AG04450 (cell line): ENCODE data around the gene SHB. TPM values are rescaled to one million over a fixed set of nuclear protein-coding genes. Genes with fewer than 3 reads are reported as not detected.

Experiments
- CTCF ChIA-PET: fragments of 300-600, 350-600 bp; formaldehyde crosslinking; extraction: SDS; loops from one replicate; lab custom pipeline; 2022; ENCODE audit warnings: antibody characterized with exemption, inconsistent platforms; lab: Charles Lee
- POLR2A ChIA-PET: fragments of 350-600 bp; formaldehyde crosslinking; extraction: SDS; loops from one replicate; lab custom pipeline; 2021; ENCODE audit warnings: antibody characterized with exemption, inconsistent platforms; lab: Yijun Ruan, JAX
- DNase-seq: peaks from one replicate; pipeline ENCODE4 v3.0.0-alpha.2; 2011; ENCODE audit warnings: low read depth, low spot score
- H3K27ac ChIP-seq: one replicate; pipeline ENCODE4 v1.5.1; 2012; ENCODE audit warnings: low read depth, low read length, control low read depth
- H3K27me3 ChIP-seq: one replicate; pipeline ENCODE4 v1.6.0; 2012; ENCODE audit warnings: low read length; ENCODE audit not compliant: control insufficient read depth, insufficient read depth
- H3K4me3 ChIP-seq: 2 replicates; pipeline ENCODE4 v1.5.1; 2011; ENCODE audit warnings: mild to moderate bottlenecking, low read depth, low read length, control low read depth
- H3K9me3 ChIP-seq: 2 replicates; pipeline ENCODE4 v1.5.1; 2012; ENCODE audit warnings: low read length; ENCODE audit not compliant: control insufficient read depth, insufficient read depth
- CTCF ChIP-seq: IDR thresholded peaks from 2 replicates; pipeline ENCODE4 v1.5.1; 2011; ENCODE audit warnings: low read depth, low read length, control low read depth, inconsistent platforms
- polyA plus RNA-seq: library from polyadenylated mRNA; depleted of rRNA; stranded (reverse); fragments of >200 nt; gene quantifications from 2 replicates; pipeline ENCODE4 v1.2.3, GENCODE V29; 2011

SHB gene
- polyA plus RNA-seq, 1 experiment = 16.7 TPM

GRCh38 chr9:37999588-38000189, 69.3 kb downstream of the SHB start:
- no peak for TF ChIP-seq CTCF
- no peak overlapping the region for H3K4me3 ChIP-seq
- no peak for DNase-seq
- peak overlapping the region; percentile 39 for H3K27ac ChIP-seq
- CTCF ChIA-PET = interaction anchor here (0.6 to 1.1 kb wide), 2 partner anchors 88 to 594 kb away, joined by 3 to 5 read pairs; no protein-coding TSS in a partner anchor
- H3K9me3 ChIP-seq = no peaks in the 10 kb centered on the region
- POLR2A ChIA-PET = interaction anchor here (1.1 kb wide), 1 partner anchor 9 kb away, joined by 3 read pairs; no protein-coding TSS in a partner anchor
- no peaks in the 10 kb centered on the region for H3K27me3 ChIP-seq

DNA sequence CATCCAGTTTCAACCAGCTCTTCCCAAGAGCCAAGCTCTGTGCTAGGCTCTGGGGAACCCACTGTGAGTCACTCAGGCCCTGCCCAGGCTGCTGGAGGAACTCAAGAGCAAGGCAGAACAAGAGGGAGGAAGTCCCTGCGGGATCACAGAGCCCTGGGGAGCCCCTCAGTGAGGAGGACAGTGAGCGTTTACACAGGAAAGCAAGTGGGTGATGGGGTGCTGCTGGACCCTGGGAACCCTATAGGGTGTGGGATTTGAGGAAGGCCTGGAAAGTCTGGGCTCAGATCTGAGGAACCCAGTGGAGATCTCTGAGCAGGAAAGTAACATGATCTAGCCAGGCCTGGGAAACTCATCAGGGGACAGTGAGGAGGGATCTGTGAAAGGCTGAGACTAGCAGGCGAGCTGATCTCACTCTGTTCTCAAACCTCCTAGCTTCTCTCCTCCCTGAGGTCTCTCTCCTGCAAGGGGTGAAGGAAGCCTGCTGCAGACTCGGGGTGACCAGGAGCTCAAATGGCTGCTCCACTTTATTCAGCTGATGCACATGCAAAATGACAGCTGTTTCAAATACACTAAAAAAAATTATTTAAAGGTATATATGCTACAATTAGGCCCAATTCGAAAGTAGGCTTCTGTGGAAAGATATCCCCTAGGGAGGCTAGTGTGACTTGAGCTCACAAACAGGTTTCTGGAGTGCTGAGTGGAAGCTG, 70.0 kb downstream of the SHB start:
- no peak for DNase-seq
- Histone ChIP-seq H3K9me3 (no peaks in the 10 kb centered on the region), H3K27me3 (no peaks in the 10 kb centered on the region), H3K4me3 (no peak overlapping the region), H3K27ac (peak overlapping the region; percentile 22)
- ChIA-PET POLR2A (interaction anchor here (1.1 kb wide), 1 partner anchor 10 kb away, joined by 3 read pairs; no protein-coding TSS in a partner anchor), CTCF (interaction anchor here (1.1 kb wide), 1 partner anchor 88 kb away, joined by 5 read pairs; no protein-coding TSS in a partner anchor)
- no peak for TF ChIP-seq CTCF

DNA sequence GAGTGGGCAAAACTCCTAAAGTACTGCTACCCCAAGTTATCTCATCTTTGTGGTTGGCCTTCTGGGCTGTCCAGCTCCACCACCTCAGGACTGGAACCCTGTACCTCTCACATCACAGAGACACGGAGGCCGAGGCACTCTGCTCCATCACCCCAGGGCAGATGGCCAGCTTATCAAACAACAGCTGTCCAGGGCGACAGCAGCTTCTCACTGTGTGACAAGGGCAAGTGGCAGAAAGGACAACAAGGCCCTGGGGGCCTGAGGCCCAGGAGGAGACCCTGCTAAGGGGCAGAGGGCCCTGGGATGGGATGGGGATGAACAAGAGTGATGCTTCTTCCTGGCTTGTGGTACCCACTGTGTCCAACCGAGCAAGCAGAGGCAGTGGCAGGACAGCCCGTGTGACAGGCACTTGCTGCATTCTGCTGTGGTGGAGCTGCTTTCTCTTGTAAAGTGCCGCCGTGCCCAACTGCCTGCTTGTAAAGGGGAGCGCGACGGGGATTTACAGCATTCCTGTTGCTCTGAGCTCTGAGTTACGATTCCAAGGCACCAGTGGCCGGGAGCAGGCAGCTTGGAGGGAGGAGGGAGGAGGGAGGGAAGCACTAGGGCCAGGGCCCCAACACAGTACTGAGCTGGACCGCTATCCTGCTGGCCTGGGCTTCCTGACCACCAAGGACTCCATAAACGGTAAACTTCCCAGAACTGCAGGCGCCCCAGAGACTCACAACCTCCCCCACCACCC, 71.2 kb downstream of the SHB start:
- Histone ChIP-seq H3K27me3 (no peaks in the 10 kb centered on the region), H3K4me3 (no peak overlapping the region), H3K9me3 (no peaks in the 10 kb centered on the region), H3K27ac (no peak overlapping the region)
- DNase-seq = no peak
- no peak for TF ChIP-seq CTCF
- ChIA-PET CTCF (interaction anchor here (0.6 to 1.9 kb wide), 4 partner anchors 15 to 266 kb away, joined by 4 to 7 read pairs (median 6); no protein-coding TSS in a partner anchor), POLR2A (no interaction called here)

- CTCF ChIA-PET = interaction anchor here (1.2 to 1.9 kb wide), 3 partner anchors 83 to 267 kb away, joined by 5 to 7 read pairs (median 6); no protein-coding TSS in a partner anchor
- peak overlapping the region; percentile 33 for H3K27ac ChIP-seq
- no peak for TF ChIP-seq CTCF
- no peak overlapping the region for H3K4me3 ChIP-seq
- H3K9me3 ChIP-seq = no peaks in the 10 kb centered on the region
- POLR2A ChIA-PET = no interaction called here
- DNase-seq = no peak
- H3K27me3 ChIP-seq = no peaks in the 10 kb centered on the region
Observed at GRCh38 chr9:37996819-37997217, 72.2 kb downstream of the SHB start.
